HepG2 (cell line): Measurements from ENCODE around the gene ST6GALNAC6. TPM values are rescaled to one million over a fixed set of nuclear protein-coding genes. Genes with fewer than 3 reads are reported as not detected.

Source experiments
- ATAC-seq: fragments of 200-7000 bp; cut with Tn5 transposase; 3 replicates; pipeline ENCODE4 v1.9.1; 2020; ENCODE audit warnings: mild to moderate bottlenecking, moderate library complexity
- BruUV-seq: library from RNA; stranded (reverse); fragments of 400-500 nt; replicated peaks from 2 replicates; lab custom pipeline; 2021; lab: Mats Ljungman, UMichigan
- CTCF ChIA-PET: fragments of 300-600 bp; formaldehyde crosslinking; extraction: SDS; loops from one replicate; lab custom pipeline; 2021; ENCODE audit warnings: low total read pairs, inconsistent platforms, low intra/inter-chr PET ratio; lab: Yijun Ruan, JAX
- POLR2A ChIA-PET: fragments of 350-600 bp; sonication (Branson Sonifier 250); formaldehyde crosslinking; loops from one replicate; lab custom pipeline; 2020; ENCODE audit warnings: antibody characterized with exemption, inconsistent platforms; lab: Yijun Ruan, JAX
- DNase-seq: peaks from one replicate; pipeline ENCODE4 v3.0.0-alpha.2; 2015; ENCODE audit warnings: low spot score
- FAIRE-seq: peaks from 3 replicates; lab custom pipeline; 2011; peaks lifted over from hg19 to GRCh38; lab: Jason Lieb, UNC
- H2AFZ ChIP-seq: one replicate; pipeline ENCODE4 v1.6.1; 2011; ENCODE audit warnings: low read length, inconsistent platforms
- H3K27ac ChIP-seq: fragments of 300-600 bp; 3 replicates; pipeline ENCODE4 v1.8.0; 2011; ENCODE audit warnings: mixed run types, mild to moderate bottlenecking, mixed read lengths, low read length, inconsistent platforms; ENCODE audit not compliant: insufficient read depth; ENCODE audit errors: extremely low read length
- H3K27me3 ChIP-seq, 2 experiments: fragments of 200-600 bp in 1 of 2; 2 replicates in 1 of 2; 3 replicates in 1 of 2; pipeline versions ENCODE4 v1.6.0 to v1.8.0; 2011; ENCODE audit warnings: low read length in 2 of 2, mild to moderate bottlenecking in 2 of 2, moderate library complexity in 2 of 2, inconsistent platforms in 1 of 2; ENCODE audit not compliant: insufficient read depth in 2 of 2, control insufficient read depth in 1 of 2
- H3K36me3 ChIP-seq, 2 experiments: fragments of 200-600 bp in 1 of 2; replicated peaks in 1 of 2; 2 replicates in 1 of 2; 3 replicates in 1 of 2; pipeline versions ENCODE4 v1.5.1 to v1.8.0; 2011; ENCODE audit warnings: low read length in 2 of 2, inconsistent platforms in 1 of 2; ENCODE audit not compliant: insufficient read depth in 2 of 2, control insufficient read depth in 1 of 2
- H3K4me1 ChIP-seq: 2 replicates; pipeline ENCODE4 v1.5.1; 2012; ENCODE audit warnings: low read length, inconsistent platforms; ENCODE audit not compliant: insufficient read depth
- H3K4me2 ChIP-seq: 2 replicates; pipeline ENCODE4 v1.6.0; 2011; ENCODE audit warnings: low read depth, low read length, inconsistent platforms
- H3K4me3 ChIP-seq, 3 experiments: fragments of 200-600 bp in 1 of 3; sonication (generic), shearing (Covaris generic) in 1 of 3; replicated peaks in 1 of 3; 2 replicates each; pipeline ENCODE4 v1.5.1; 2011 to 2016; ENCODE audit warnings: low read length in 3 of 3, inconsistent platforms in 2 of 3, low read depth in 2 of 3, mild to moderate bottlenecking in 2 of 3, control low read depth in 1 of 3, mixed read lengths in 1 of 3; ENCODE audit not compliant: insufficient read depth in 1 of 3
- H3K79me2 ChIP-seq: one replicate; pipeline ENCODE4 v1.6.1; 2011; ENCODE audit warnings: low read length, inconsistent platforms; ENCODE audit not compliant: insufficient read depth
- H3K9ac ChIP-seq: 2 replicates; pipeline ENCODE4 v1.6.0; 2011; ENCODE audit warnings: mild to moderate bottlenecking, low read depth, low read length, inconsistent platforms; ENCODE audit not compliant: insufficient read depth
- H3K9me3 ChIP-seq: 2 replicates; pipeline ENCODE4 v1.5.1; 2012; ENCODE audit warnings: mild to moderate bottlenecking, low read length
- H4K20me1 ChIP-seq: 2 replicates; pipeline ENCODE4 v1.6.0; 2011; ENCODE audit warnings: inconsistent platforms, mild to moderate bottlenecking, low read length, moderate library complexity; ENCODE audit not compliant: insufficient read depth
- DRAP1 ChIP-seq: IDR thresholded peaks from 2 replicates; pipeline ENCODE4 v1.6.1; 2016; ENCODE audit warnings: missing genetic modification reagents, missing compliant biosample characterization
- ELF3 ChIP-seq: IDR thresholded peaks from 2 replicates; pipeline ENCODE4 v1.6.1; 2016; ENCODE audit warnings: missing genetic modification reagents, missing compliant biosample characterization
- GATAD1 ChIP-seq: IDR thresholded peaks from 2 replicates; pipeline ENCODE4 v1.6.1; 2016; ENCODE audit warnings: missing genetic modification reagents, missing compliant biosample characterization
- GATAD2A ChIP-seq: IDR thresholded peaks from 2 replicates; pipeline ENCODE4 v1.6.1; 2016
- PAWR ChIP-seq: sonication (generic); formaldehyde crosslinking; IDR thresholded peaks from 2 replicates; pipeline ENCODE4 v1.4.0; 2020; ENCODE audit warnings: missing genetic modification reagents, mild to moderate bottlenecking, borderline replicate concordance
- PAXIP1 ChIP-seq: sonication (generic); formaldehyde crosslinking; conservative IDR thresholded peaks from 2 replicates; pipeline ENCODE4 v1.4.0; 2020; ENCODE audit warnings: mild to moderate bottlenecking, missing genetic modification reagents, moderate library complexity
- PHF21A ChIP-seq: sonication (generic); formaldehyde crosslinking; IDR thresholded peaks from 2 replicates; pipeline ENCODE4 v1.5.0; 2020; ENCODE audit warnings: mild to moderate bottlenecking, missing genetic modification reagents
- SPEN ChIP-seq: sonication (generic); formaldehyde crosslinking; IDR thresholded peaks from 2 replicates; pipeline ENCODE4 v1.5.1; 2020; ENCODE audit warnings: low read depth, mild to moderate bottlenecking, missing genetic modification reagents
- XRCC5 ChIP-seq: fragments of 200-400 bp; formaldehyde crosslinking; optimal IDR thresholded peaks from 2 replicates; pipeline ENCODE3; 2017; ENCODE audit warnings: mild to moderate bottlenecking, low read length
- ZBTB21 ChIP-seq: sonication (generic); formaldehyde crosslinking; IDR thresholded peaks from 2 replicates; pipeline ENCODE4 v1.4.0; 2020; ENCODE audit warnings: missing genetic modification reagents
- ZFX ChIP-seq: sonication (generic); formaldehyde crosslinking; IDR thresholded peaks from 2 replicates; pipeline ENCODE4 v1.4.0; 2020; ENCODE audit warnings: mild to moderate bottlenecking, low read depth, missing genetic modification reagents, moderate library complexity
- ZNF382 ChIP-seq: sonication (generic); formaldehyde crosslinking; IDR thresholded peaks from 2 replicates; pipeline ENCODE4 v1.5.0; 2020; ENCODE audit warnings: missing genetic modification reagents, mild to moderate bottlenecking, borderline replicate concordance
- ZNF597 ChIP-seq: sonication (generic); formaldehyde crosslinking; IDR thresholded peaks from 2 replicates; pipeline ENCODE4 v1.5.0; 2020; ENCODE audit warnings: missing genetic modification reagents
- ZNF687 ChIP-seq: sonication (generic); formaldehyde crosslinking; IDR thresholded peaks from 2 replicates; pipeline ENCODE4 v1.5.1; 2020; ENCODE audit warnings: mild to moderate bottlenecking, missing genetic modification reagents, moderate library complexity
- WGBS: methylation state at CpG from one replicate; pipeline ENCODE4 v1.1.6; 2017; ENCODE audit warnings: low lambda C conversion rate; 5-methylcytosine and 5-hydroxymethylcytosine counted together
- in situ Hi-C: cut with HindIII; loops from 2 replicates; pipeline ENCODE4 v1.10.0; 2017; ENCODE audit warnings: low pct_unique_long_range_greater_than_20kb; ENCODE audit not compliant: extremely low pct_ligation_motif_present
- intact Hi-C: fragments of 100-400 bp; cut with micrococcal nuclease; formaldehyde crosslinking; loops from one replicate; pipeline ENCODE4 v1.10.0; 2022; ENCODE audit not compliant: unreplicated experiment
- polyA plus RNA-seq, 8 experiments: library from polyadenylated mRNA; depleted of rRNA in 3 of 8; stranded (reverse) in 7 of 8; unstranded in 1 of 8; fragments of >200 nt; fragmentation: Illumina TruSeq in 4 of 8; extraction: Trizol in 4 of 8; gene quantifications; 2 replicates each; pipeline versions ENCODE4 v1.2.1 to v1.2.3, GENCODE V29; 2011 to 2016; ENCODE audit warnings: low read depth in 4 of 8, missing spikeins in 1 of 8, mixed read lengths in 1 of 8; ENCODE audit not compliant: insufficient read depth in 1 of 8
- total RNA-seq, 5 experiments: library from RNA; depleted of rRNA; stranded (reverse); fragments of >200 nt; fragmentation: Illumina TruSeq; extraction: Trizol; gene quantifications; 2 replicates each; pipeline ENCODE4 v1.2.3, GENCODE V29; 2016; ENCODE audit warnings: low read depth in 1 of 5

Gene ST6GALNAC6
- total and polyA plus RNA-seq, 2 of the 13 experiments (the other 11 are each of a cell fraction or from before 2014, with no cell fraction given), result 18.5 to 65.4 TPM

- H2AFZ ChIP-seq, result no peak overlapping the region
- BruUV-seq, result no TSS peak
- POLR2A ChIA-PET, result interaction anchor here (1.8 to 4.5 kb wide), 3 partner anchors 10 to 134 kb away, joined by 5 to 78 read pairs (median 7); partner anchors contain the start of gene ST6GALNAC4
- intact Hi-C loops, result no loop called here
- H3K4me1 ChIP-seq, result peaks cover 47% of the 10 kb centered on the region
- H3K9ac ChIP-seq, result peak overlapping the region; percentile 39; the same call in 1 of the 2 replicates
- ATAC-seq (peak; percentile 56), FAIRE-seq (no peak), DNase-seq (peak; percentile 60)
- H3K27ac ChIP-seq, result no peak overlapping the region
- H3K36me3 ChIP-seq, result peaks cover under 1 to 1% of the 10 kb centered on the region in 2 experiments; a peak in 1 of 5 replicates
- H3K4me3 ChIP-seq, result peak overlapping the region; percentile 39 to 62 (median 41)
- in situ Hi-C loops, result no loop called here
- CTCF ChIA-PET, result no interaction called here
- WGBS, result 3% methylated on average over 5 of the region's 12 CpGs
- H3K27me3 ChIP-seq, result no peaks in the 10 kb centered on the region
- no peaks in the 10 kb centered on the region for H3K9me3 ChIP-seq
- H3K4me2 ChIP-seq, result peak overlapping the region; percentile 74
- H3K79me2 ChIP-seq, result no peaks in the 10 kb centered on the region
- no peaks in the 10 kb centered on the region for H4K20me1 ChIP-seq
- TF ChIP-seq ELF3 (CRISPR knock-in tag), result peak; percentile 64
- 0 out of 2 replicates have a peak, but pooled peaks have one; percentile 21 for TF ChIP-seq PAXIP1 (CRISPR knock-in tag)
- peak; percentile 20 for TF ChIP-seq XRCC5
- TF ChIP-seq PHF21A (CRISPR knock-in tag), result peak; percentile 18; the same call in 1 of the 2 replicates
- no peak for TF ChIP-seq ZNF382
- no peak for TF ChIP-seq ZBTB21
- 0 out of 2 replicates have a peak, but pooled peaks have one; percentile 50 for TF ChIP-seq SPEN (CRISPR knock-in tag)
- 0 out of 2 replicates have a peak, but pooled peaks have one; percentile 23 for TF ChIP-seq DRAP1 (CRISPR knock-in tag)
- no peak for TF ChIP-seq ZNF597 (CRISPR knock-in tag)
- TF ChIP-seq ZNF687 (CRISPR knock-in tag), result peak; percentile 39; the same call in 1 of the 2 replicates
- no peak for TF ChIP-seq GATAD1
- TF ChIP-seq ZFX (CRISPR knock-in tag), result peak; percentile 63; the same call in 1 of the 2 replicates
- no peak for TF ChIP-seq GATAD2A (CRISPR knock-in tag)
- TF ChIP-seq PAWR (CRISPR knock-in tag), result no peak
Measured at GRCh38 chr9:127904561-127905003, 5.2 kb upstream of the ST6GALNAC6 start.
